NAMALWA (cell line): ENCODE results near the gene SMIM10L1.

ENCODE experiments used
- DNase-seq: peaks from one replicate; pipeline ENCODE4 v3.0.0-alpha.2; 2015; ENCODE audit warnings: low spot score

The SMIM10L1 gene

DNA sequence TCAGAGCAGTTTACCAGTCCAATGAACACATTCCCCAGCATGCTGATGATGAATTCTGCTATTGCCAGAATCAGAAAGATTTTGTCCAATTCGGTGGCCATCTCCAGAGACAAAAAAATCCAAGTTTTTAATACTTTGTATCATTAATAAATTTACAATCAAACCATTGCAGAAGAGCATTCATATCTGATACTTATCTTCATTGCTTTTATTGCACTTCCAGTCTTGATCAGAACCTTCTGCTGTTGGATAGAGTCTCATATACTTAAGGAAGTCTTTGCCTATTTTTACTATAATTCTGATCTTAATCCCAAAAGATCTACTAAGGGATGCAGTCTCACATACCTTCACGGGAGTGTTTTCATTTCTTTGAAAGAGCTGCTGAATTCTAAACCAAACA lies 15.8 kb downstream of the SMIM10L1 start, which contains the start of gene TAS2R42:
TAS2R42 (minus strand) TSS at position 101 of the 400 bp plus-strand sequence; CDS start at position 101, 0 bp downstream.
- no peak for DNase-seq

DNA sequence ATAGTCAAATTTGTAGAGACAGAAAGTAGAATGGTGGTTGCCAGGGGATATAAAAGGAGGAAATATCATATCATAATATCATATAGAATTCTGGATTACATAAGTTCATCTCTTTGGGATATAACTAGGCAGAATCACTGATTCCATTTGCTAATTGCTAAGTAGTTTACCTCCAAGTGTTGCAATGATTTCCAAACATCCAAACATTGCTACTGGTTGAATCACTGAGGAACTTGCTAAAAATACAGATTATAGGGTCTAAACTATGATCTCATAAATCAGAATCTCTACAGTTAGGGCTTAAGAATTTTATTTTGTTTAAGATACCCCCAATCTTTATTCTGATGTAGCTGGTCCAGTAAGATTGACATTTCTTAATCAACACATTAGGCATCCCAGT lies 31.8 kb downstream of the SMIM10L1 start:
- no peak for DNase-seq

DNA sequence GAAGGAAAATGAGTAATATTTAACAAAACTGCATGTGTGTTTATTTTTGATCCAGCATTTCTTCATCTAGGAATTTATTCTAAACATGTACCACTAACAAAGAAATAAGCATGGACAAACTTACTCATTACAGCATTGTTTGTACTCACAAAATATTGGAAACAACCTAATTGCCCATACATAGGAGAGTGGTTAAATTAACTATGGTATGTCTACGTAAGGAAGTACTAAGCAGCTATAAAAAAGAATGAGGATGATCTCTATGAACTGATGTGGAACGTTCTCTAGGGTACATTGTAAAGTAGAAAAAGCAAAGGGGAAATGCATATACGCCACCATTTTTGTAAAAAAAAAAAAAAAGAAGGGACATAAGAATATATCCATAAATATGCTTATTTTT lies 33.2 kb downstream of the SMIM10L1 start:
- no peak for DNase-seq

DNA sequence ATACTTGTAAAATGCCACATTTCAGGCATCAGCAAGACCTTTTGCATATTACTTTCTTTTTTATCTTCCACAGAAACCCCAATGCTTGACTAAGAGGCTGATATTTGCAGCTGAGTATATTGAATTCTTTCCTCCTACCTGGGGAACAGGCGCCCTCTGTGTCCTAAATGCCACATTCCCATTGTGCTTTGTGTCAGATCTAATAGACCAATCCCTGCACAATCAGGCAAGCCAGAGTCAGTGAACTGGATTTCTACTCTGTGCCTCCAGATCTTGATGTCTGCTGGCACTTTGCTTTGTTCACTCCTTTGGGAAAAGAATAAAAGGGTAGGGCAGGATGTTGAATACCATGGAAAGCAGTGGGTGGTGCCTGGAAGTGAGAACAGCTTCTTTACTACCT lies 38.1 kb downstream of the SMIM10L1 start:
- DNase-seq = no peak
